K562 (cell line): ENCODE results near the gene RSPH1. TPM values are rescaled to one million over a fixed set of nuclear protein-coding genes. Genes with fewer than 3 reads are reported as not detected.

ENCODE experiments used
- ESRRA ChIP-seq: fragments of 450-650 bp; IDR thresholded peaks from 2 replicates; pipeline ENCODE4 v1.6.1; 2014; ENCODE audit warnings: low read depth, mild to moderate bottlenecking, moderate library complexity, borderline replicate concordance
- KLF1 ChIP-seq: fragments of 450-650 bp; IDR thresholded peaks from 2 replicates; pipeline ENCODE4 v1.6.1; 2016; ENCODE audit warnings: missing genetic modification characterization, missing compliant biosample characterization
- RB1 ChIP-seq: fragments of 450-650 bp; IDR thresholded peaks from 2 replicates; pipeline ENCODE4 v1.6.1; 2017; ENCODE audit warnings: low read depth, mild to moderate bottlenecking
- ZFPM2 ChIP-seq: fragments of 250-450 bp; sonication (Bioruptor Pico); IDR thresholded peaks from 2 replicates; pipeline ENCODE4 v1.5.1; 2022; ENCODE audit warnings: mild to moderate bottlenecking
- polyA plus RNA-seq, 8 experiments: library from polyadenylated mRNA; depleted of rRNA in 4 of 8; stranded (reverse) in 5 of 8; unstranded in 3 of 8; fragments of >200 nt; fragmentation: Nextera tagmentation in 2 of 8; fragmentation: Illumina TruSeq in 1 of 8; extraction: Ambion mirVana in 2 of 8; extraction: Trizol in 1 of 8; gene quantifications; 2 replicates each; pipeline versions ENCODE4 v1.2.1 to v1.2.3, GENCODE V29; 2011 to 2014; ENCODE audit warnings: inconsistent platforms in 1 of 8, missing spikeins in 1 of 8
- total RNA-seq, 7 experiments: library from RNA; depleted of rRNA in 6 of 7; stranded (reverse); fragments of >200 nt in 6 of 7; fragmentation: Illumina TruSeq in 2 of 7; extraction: Trizol in 2 of 7; gene quantifications; 2 replicates each; pipeline versions ENCODE4 v1.2.1 to v1.2.3, GENCODE V29; 2011 to 2021; ENCODE audit warnings: low replicate concordance in 1 of 7
- TF ChIP-seq, protein P1 (sequence below): fragments of 450-650 bp; IDR thresholded peaks from 2 replicates; pipeline ENCODE4 v1.6.1; 2016; ENCODE audit warnings: mild to moderate bottlenecking, moderate library complexity
- TF ChIP-seq, protein P2 (sequence below): sonication (generic); formaldehyde crosslinking; IDR thresholded peaks from 2 replicates; pipeline ENCODE4 v1.8.1; 2023; ENCODE audit warnings: mild to moderate bottlenecking, missing genetic modification reagents
- TF ChIP-seq, protein P3 (sequence below): fragments of 200-800 bp; sonication (Bioruptor generic); IDR thresholded peaks from 2 replicates; pipeline ENCODE4 v1.6.1; 2017; ENCODE audit warnings: missing genetic modification characterization, missing compliant biosample characterization

RSPH1 gene
- total and polyA plus RNA-seq, 9 of the 15 experiments (the other 6 are each of a cell fraction or from before 2014, with no cell fraction given) = 0.17 TPM; not detected in 8

DNA sequence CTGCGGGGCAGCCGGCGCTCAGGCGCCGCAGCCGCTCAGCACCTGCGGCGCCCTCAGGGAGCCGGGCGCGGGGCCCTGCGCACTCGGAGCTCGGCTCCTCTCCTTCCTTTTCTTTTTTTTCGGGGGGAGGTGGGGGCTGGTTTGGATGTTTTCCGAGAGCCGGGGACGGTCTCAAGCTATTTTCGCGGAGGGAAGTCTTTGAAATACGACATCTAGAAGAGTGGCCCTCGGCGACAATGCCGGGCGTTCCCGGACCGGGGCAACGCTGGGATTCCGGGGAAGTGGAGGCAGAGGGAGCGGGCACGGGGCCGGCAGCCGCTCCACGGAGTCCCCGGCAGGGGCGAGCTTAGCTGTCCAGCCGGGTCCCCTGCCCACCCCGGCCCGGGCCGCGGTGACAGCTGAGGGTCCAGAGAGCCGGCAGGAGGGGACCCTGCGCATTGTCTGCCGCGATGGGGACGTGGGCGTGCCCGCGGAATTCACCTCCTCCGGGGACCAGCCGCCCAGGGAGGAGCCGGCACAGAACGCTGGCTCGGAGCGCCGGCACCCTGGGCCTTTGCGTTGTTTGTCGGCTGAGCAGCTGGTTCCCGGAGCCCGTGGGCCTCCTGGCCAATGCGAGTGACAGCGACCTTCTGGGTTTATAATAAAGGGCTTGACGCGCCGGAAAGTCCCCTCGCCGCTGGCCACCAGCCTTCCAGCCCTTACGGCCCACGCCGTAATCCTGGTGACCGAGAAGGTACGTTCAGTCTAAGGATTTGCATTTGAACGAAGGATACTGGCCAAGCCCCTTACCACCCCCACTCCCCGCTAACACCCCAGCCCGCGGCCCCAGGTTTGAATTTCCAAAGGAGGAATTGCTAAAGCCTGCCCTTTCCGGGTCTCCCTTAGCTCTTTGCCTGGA lies 18.2 kb upstream of the RSPH1 start (continued):
- TF ChIP-seq, protein P1, sequence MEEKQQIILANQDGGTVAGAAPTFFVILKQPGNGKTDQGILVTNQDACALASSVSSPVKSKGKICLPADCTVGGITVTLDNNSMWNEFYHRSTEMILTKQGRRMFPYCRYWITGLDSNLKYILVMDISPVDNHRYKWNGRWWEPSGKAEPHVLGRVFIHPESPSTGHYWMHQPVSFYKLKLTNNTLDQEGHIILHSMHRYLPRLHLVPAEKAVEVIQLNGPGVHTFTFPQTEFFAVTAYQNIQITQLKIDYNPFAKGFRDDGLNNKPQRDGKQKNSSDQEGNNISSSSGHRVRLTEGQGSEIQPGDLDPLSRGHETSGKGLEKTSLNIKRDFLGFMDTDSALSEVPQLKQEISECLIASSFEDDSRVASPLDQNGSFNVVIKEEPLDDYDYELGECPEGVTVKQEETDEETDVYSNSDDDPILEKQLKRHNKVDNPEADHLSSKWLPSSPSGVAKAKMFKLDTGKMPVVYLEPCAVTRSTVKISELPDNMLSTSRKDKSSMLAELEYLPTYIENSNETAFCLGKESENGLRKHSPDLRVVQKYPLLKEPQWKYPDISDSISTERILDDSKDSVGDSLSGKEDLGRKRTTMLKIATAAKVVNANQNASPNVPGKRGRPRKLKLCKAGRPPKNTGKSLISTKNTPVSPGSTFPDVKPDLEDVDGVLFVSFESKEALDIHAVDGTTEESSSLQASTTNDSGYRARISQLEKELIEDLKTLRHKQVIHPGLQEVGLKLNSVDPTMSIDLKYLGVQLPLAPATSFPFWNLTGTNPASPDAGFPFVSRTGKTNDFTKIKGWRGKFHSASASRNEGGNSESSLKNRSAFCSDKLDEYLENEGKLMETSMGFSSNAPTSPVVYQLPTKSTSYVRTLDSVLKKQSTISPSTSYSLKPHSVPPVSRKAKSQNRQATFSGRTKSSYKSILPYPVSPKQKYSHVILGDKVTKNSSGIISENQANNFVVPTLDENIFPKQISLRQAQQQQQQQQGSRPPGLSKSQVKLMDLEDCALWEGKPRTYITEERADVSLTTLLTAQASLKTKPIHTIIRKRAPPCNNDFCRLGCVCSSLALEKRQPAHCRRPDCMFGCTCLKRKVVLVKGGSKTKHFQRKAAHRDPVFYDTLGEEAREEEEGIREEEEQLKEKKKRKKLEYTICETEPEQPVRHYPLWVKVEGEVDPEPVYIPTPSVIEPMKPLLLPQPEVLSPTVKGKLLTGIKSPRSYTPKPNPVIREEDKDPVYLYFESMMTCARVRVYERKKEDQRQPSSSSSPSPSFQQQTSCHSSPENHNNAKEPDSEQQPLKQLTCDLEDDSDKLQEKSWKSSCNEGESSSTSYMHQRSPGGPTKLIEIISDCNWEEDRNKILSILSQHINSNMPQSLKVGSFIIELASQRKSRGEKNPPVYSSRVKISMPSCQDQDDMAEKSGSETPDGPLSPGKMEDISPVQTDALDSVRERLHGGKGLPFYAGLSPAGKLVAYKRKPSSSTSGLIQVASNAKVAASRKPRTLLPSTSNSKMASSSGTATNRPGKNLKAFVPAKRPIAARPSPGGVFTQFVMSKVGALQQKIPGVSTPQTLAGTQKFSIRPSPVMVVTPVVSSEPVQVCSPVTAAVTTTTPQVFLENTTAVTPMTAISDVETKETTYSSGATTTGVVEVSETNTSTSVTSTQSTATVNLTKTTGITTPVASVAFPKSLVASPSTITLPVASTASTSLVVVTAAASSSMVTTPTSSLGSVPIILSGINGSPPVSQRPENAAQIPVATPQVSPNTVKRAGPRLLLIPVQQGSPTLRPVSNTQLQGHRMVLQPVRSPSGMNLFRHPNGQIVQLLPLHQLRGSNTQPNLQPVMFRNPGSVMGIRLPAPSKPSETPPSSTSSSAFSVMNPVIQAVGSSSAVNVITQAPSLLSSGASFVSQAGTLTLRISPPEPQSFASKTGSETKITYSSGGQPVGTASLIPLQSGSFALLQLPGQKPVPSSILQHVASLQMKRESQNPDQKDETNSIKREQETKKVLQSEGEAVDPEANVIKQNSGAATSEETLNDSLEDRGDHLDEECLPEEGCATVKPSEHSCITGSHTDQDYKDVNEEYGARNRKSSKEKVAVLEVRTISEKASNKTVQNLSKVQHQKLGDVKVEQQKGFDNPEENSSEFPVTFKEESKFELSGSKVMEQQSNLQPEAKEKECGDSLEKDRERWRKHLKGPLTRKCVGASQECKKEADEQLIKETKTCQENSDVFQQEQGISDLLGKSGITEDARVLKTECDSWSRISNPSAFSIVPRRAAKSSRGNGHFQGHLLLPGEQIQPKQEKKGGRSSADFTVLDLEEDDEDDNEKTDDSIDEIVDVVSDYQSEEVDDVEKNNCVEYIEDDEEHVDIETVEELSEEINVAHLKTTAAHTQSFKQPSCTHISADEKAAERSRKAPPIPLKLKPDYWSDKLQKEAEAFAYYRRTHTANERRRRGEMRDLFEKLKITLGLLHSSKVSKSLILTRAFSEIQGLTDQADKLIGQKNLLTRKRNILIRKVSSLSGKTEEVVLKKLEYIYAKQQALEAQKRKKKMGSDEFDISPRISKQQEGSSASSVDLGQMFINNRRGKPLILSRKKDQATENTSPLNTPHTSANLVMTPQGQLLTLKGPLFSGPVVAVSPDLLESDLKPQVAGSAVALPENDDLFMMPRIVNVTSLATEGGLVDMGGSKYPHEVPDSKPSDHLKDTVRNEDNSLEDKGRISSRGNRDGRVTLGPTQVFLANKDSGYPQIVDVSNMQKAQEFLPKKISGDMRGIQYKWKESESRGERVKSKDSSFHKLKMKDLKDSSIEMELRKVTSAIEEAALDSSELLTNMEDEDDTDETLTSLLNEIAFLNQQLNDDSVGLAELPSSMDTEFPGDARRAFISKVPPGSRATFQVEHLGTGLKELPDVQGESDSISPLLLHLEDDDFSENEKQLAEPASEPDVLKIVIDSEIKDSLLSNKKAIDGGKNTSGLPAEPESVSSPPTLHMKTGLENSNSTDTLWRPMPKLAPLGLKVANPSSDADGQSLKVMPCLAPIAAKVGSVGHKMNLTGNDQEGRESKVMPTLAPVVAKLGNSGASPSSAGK = no peak
- TF ChIP-seq ZFPM2 (CRISPR knock-in tag) (no peak), RB1 (no peak), ESRRA (no peak), KLF1 (no peak)
- TF ChIP-seq, protein P2, sequence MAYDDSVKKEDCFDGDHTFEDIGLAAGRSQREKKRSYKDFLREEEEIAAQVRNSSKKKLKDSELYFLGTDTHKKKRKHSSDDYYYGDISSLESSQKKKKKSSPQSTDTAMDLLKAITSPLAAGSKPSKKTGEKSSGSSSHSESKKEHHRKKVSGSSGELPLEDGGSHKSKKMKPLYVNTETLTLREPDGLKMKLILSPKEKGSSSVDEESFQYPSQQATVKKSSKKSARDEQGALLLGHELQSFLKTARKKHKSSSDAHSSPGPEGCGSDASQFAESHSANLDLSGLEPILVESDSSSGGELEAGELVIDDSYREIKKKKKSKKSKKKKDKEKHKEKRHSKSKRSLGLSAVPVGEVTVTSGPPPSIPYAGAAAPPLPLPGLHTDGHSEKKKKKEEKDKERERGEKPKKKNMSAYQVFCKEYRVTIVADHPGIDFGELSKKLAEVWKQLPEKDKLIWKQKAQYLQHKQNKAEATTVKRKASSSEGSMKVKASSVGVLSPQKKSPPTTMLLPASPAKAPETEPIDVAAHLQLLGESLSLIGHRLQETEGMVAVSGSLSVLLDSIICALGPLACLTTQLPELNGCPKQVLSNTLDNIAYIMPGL (CRISPR knock-in tag) = no peak
- TF ChIP-seq, protein P3, sequence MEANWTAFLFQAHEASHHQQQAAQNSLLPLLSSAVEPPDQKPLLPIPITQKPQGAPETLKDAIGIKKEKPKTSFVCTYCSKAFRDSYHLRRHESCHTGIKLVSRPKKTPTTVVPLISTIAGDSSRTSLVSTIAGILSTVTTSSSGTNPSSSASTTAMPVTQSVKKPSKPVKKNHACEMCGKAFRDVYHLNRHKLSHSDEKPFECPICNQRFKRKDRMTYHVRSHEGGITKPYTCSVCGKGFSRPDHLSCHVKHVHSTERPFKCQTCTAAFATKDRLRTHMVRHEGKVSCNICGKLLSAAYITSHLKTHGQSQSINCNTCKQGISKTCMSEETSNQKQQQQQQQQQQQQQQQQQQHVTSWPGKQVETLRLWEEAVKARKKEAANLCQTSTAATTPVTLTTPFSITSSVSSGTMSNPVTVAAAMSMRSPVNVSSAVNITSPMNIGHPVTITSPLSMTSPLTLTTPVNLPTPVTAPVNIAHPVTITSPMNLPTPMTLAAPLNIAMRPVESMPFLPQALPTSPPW (CRISPR knock-in tag) = peak; percentile 56; the same call in 1 of the 2 replicates
